PC-9 (cell line): ENCODE results near the gene PRCC. TPM values are rescaled to one million over a fixed set of nuclear protein-coding genes. Genes with fewer than 3 reads are reported as not detected.

Source experiments
- BruUV-seq: library from RNA; stranded (reverse); fragments of 400-500 nt; replicated peaks from 2 replicates; lab custom pipeline; 2021; lab: Mats Ljungman, UMichigan
- CTCF ChIA-PET: fragments of 300-600 bp; sonication (Branson Sonifier 250); formaldehyde crosslinking; loops from one replicate; lab custom pipeline; 2022; ENCODE audit warnings: antibody characterized with exemption; lab: Charles Lee
- POLR2A ChIA-PET: fragments of 300-600 bp; sonication (Branson Sonifier 250); formaldehyde crosslinking; loops from one replicate; lab custom pipeline; 2022; ENCODE audit warnings: antibody characterized with exemption; ENCODE audit not compliant: unreplicated experiment; lab: Charles Lee
- DNase-seq, 2 experiments: peaks; one replicate each; pipeline versions ENCODE4 v3.0.0 to v3.0.0-alpha.2; 2015 to 2022; ENCODE audit warnings: mixed read lengths in 1 of 2
- H2AFZ ChIP-seq: fragments of 200-600 bp; sonication (generic); 2 replicates; pipeline ENCODE4 v1.8.1; 2017; ENCODE audit warnings: antibody characterized with exemption
- H3F3A ChIP-seq: fragments of 200-600 bp; sonication (generic); 2 replicates; pipeline ENCODE4 v1.8.1; 2017; ENCODE audit warnings: antibody characterized with exemption, mild to moderate bottlenecking, low read depth; ENCODE audit not compliant: insufficient read depth
- H3K27ac ChIP-seq: fragments of 200-600 bp; sonication (generic); 2 replicates; pipeline ENCODE4 v1.6.1; 2016; ENCODE audit warnings: mixed run types
- H3K27me3 ChIP-seq: fragments of 200-600 bp; sonication (generic); 2 replicates; pipeline ENCODE4 v1.6.1; 2016; ENCODE audit warnings: low read depth, mixed run types; ENCODE audit not compliant: insufficient read depth
- H3K36me3 ChIP-seq: fragments of 200-600 bp; sonication (generic); 2 replicates; pipeline ENCODE4 v1.6.1; 2016; ENCODE audit warnings: low read depth, mixed run types
- H3K4me1 ChIP-seq: fragments of 200-600 bp; sonication (generic); replicated peaks from 2 replicates; pipeline ENCODE4 v1.6.1; 2016; ENCODE audit warnings: mixed run types; ENCODE audit not compliant: insufficient read depth
- H3K4me2 ChIP-seq: fragments of 200-600 bp; sonication (generic); 2 replicates; pipeline ENCODE4 v1.6.1; 2017; ENCODE audit warnings: mixed run types
- H3K4me3 ChIP-seq: fragments of 200-600 bp; sonication (generic); 2 replicates; pipeline ENCODE4 v1.6.1; 2016; ENCODE audit warnings: mixed run types
- H3K79me2 ChIP-seq: fragments of 200-600 bp; sonication (generic); 2 replicates; pipeline ENCODE4 v1.6.1; 2017; ENCODE audit warnings: low read depth, mixed run types
- H3K9me2 ChIP-seq: fragments of 200-600 bp; sonication (generic); 2 replicates; pipeline ENCODE4 v1.8.1; 2017; ENCODE audit warnings: mild to moderate bottlenecking; ENCODE audit not compliant: insufficient read depth
- H3K9me3 ChIP-seq: fragments of 200-600 bp; sonication (generic); 2 replicates; pipeline ENCODE4 v1.8.1; 2016; ENCODE audit warnings: low read depth; ENCODE audit not compliant: insufficient read depth
- H4K20me1 ChIP-seq: fragments of 200-600 bp; sonication (generic); 2 replicates; pipeline ENCODE4 v1.8.1; 2017; ENCODE audit not compliant: insufficient read depth
- CTCF ChIP-seq: fragments of 200-600 bp; sonication (generic); conservative IDR thresholded peaks from 2 replicates; pipeline ENCODE4 v1.6.1; 2017; ENCODE audit warnings: mixed run types, antibody characterized with exemption, mild to moderate bottlenecking, moderate library complexity
- EZH2 ChIP-seq: fragments of 200-600 bp; sonication (generic); IDR thresholded peaks from 2 replicates; pipeline ENCODE4 v1.8.0; 2017; ENCODE audit warnings: antibody characterized with exemption, low read depth
- intact Hi-C: fragments of 100-400 bp; cut with micrococcal nuclease; formaldehyde crosslinking; loops from one replicate; pipeline ENCODE4 v1.10.0; 2022; ENCODE audit not compliant: unreplicated experiment
- total RNA-seq: library from RNA; stranded (reverse); gene quantifications from 2 replicates; pipeline ENCODE4 v1.2.3, GENCODE V29; 2021

Gene PRCC
- total RNA-seq, 1 experiment from 2014 or later: 56.6 TPM

GRCh38 chr1:156777573-156777972 lies 10.2 kb downstream of the PRCC start:
- TF ChIP-seq CTCF: no peak
- TF ChIP-seq EZH2: no peak
- Histone ChIP-seq H3K4me3 (no peak overlapping the region), H4K20me1 (peaks cover 73% of the 10 kb centered on the region), H3F3A (peaks cover 24% of the 10 kb centered on the region; the same call in 1 of the 2 replicates), H3K27me3 (no peaks in the 10 kb centered on the region), H3K9me3 (no peaks in the 10 kb centered on the region), H2AFZ (no peak overlapping the region), H3K36me3 (peaks cover 18% of the 10 kb centered on the region; the same call in 1 of the 2 replicates), H3K79me2 (peaks cover 86% of the 10 kb centered on the region), H3K27ac (no peak overlapping the region), H3K4me2 (no peak overlapping the region), H3K9me2 (no peaks in the 10 kb centered on the region), H3K4me1 (no peaks in the 10 kb centered on the region)
- DNase-seq: no peak
- ChIA-PET CTCF (no interaction called here), POLR2A (no interaction called here)
- BruUV-seq: no TSS peak
- intact Hi-C loops: no loop called here

- H3K4me2 ChIP-seq: no peak overlapping the region
- CTCF ChIA-PET: interaction anchor here (0.6 kb wide), 2 partner anchors 79 to 100 kb away, joined by 3 read pairs; no protein-coding TSS in a partner anchor
- H4K20me1 ChIP-seq: peaks cover 53% of the 10 kb centered on the region
- H3K27me3 ChIP-seq: no peaks in the 10 kb centered on the region
- no peak overlapping the region for H3K27ac ChIP-seq
- H3K4me1 ChIP-seq: no peaks in the 10 kb centered on the region
- peaks cover 23% of the 10 kb centered on the region; the same call in 1 of the 2 replicates for H3F3A ChIP-seq
- TF ChIP-seq EZH2 (no peak), CTCF (no peak)
- H3K9me3 ChIP-seq: no peaks in the 10 kb centered on the region
- peaks cover 18% of the 10 kb centered on the region; the same call in 1 of the 2 replicates for H3K36me3 ChIP-seq
- intact Hi-C loops: no loop called here
- BruUV-seq: no TSS peak
- no peak overlapping the region for H2AFZ ChIP-seq
- H3K9me2 ChIP-seq: no peaks in the 10 kb centered on the region
- H3K79me2 ChIP-seq: peaks cover 52% of the 10 kb centered on the region
- no peak overlapping the region for H3K4me3 ChIP-seq
- POLR2A ChIA-PET: interaction anchor here (0.7 kb wide), 1 partner anchor 77 kb away, joined by 3 read pairs; no protein-coding TSS in a partner anchor
- no peak for DNase-seq
Observed at GRCh38 chr1:156781585-156782186, 14.4 kb downstream of the PRCC start.

- Histone ChIP-seq H3K4me1 (no peaks in the 10 kb centered on the region), H3K36me3 (peaks cover 34% of the 10 kb centered on the region; the same call in 1 of the 2 replicates), H3K4me3 (no peak overlapping the region), H3K27ac (no peak overlapping the region), H3K9me3 (no peaks in the 10 kb centered on the region), H2AFZ (no peak overlapping the region), H3F3A (peaks cover 13% of the 10 kb centered on the region; the same call in 1 of the 2 replicates), H3K27me3 (no peaks in the 10 kb centered on the region), H3K4me2 (no peak overlapping the region), H4K20me1 (peaks cover 45% of the 10 kb centered on the region), H3K79me2 (peaks cover 21% of the 10 kb centered on the region), H3K9me2 (no peaks in the 10 kb centered on the region)
- TF ChIP-seq CTCF: no peak
- TF ChIP-seq EZH2: no peak
- BruUV-seq: no TSS peak
- CTCF ChIA-PET: no interaction called here
- DNase-seq: no peak
- POLR2A ChIA-PET: no interaction called here
- intact Hi-C loops: no loop called here
Observed at GRCh38 chr1:156785458-156785857, 18.1 kb downstream of the PRCC start.
